ENCODE data around the gene TRPM2. TPM values are rescaled to one million over a fixed set of nuclear protein-coding genes. Genes with fewer than 3 reads are reported as not detected.

Gene TRPM2
- total and polyA plus RNA-seq, 2 of the 8 experiments (the other 6 are each of a cell fraction or from before 2014, with no cell fraction given) = 0.27 to 0.28 TPM

GRCh38 chr21:44454058-44454457, 100.6 kb downstream of the TRPM2 start:
- Histone ChIP-seq H4K8ac (ENCODE audit: extremely low read depth, insufficient read depth, low read length) (no peak overlapping the region), H3K14ac (ENCODE audit: insufficient read length) (no peak overlapping the region), H3K23ac (ENCODE audit: insufficient read length) (no peak overlapping the region), H3K9ac (replicated peaks in 1 of 4; ENCODE audit: extremely low read depth in 1 of 4, low read depth in 3 of 4, low read length in 3 of 4) (no peak overlapping the region), H3K56ac (replicated peaks; ENCODE audit: insufficient read length, low read depth, low read length) (no peak overlapping the region), H3K18ac (ENCODE audit: extremely low read depth, low read length) (no peak overlapping the region), H3K27ac (ENCODE audit: low read depth, low read length) (no peak overlapping the region), H2AK5ac (ENCODE audit: low read depth, low read length) (no peak overlapping the region), H2BK5ac (ENCODE audit: low read depth, low read length) (no peak overlapping the region), H4K91ac (replicated peaks; ENCODE audit: insufficient read length, low read length) (no peak overlapping the region), H2AFZ (ENCODE audit: low read length) (no peak overlapping the region), H3K23me2 (ENCODE audit: low read depth, low read length) (peaks cover 5% of the 10 kb centered on the region; the same call in 1 of the 2 replicates), H3K79me1 (ENCODE audit: low read depth, low read length) (no peaks in the 10 kb centered on the region), H4K5ac (ENCODE audit: insufficient read length, low read depth, low read length) (no peak overlapping the region), H3K27me3 (replicated peaks in 1 of 4; ENCODE audit: control insufficient read depth in 3 of 4, extremely low read depth in 1 of 4, insufficient read depth in 3 of 4, low read length in 3 of 4) (peaks cover 0 to 11% (median 4%) of the 10 kb centered on the region in 4 experiments; a peak in 4 of 7 replicates), H2BK20ac (ENCODE audit: low read length) (no peak overlapping the region), H4K20me1 (replicated peaks in 1 of 2; ENCODE audit: control insufficient read depth in 1 of 2, insufficient read depth in 2 of 2, low read length in 2 of 2) (peaks cover 0 to 3% of the 10 kb centered on the region in 2 experiments), H2BK15ac (ENCODE audit: low read length) (no peak overlapping the region; the same call in 1 of the 2 replicates), H3K4me1 (replicated peaks in 1 of 4; ENCODE audit: control insufficient read depth in 3 of 4, insufficient read depth in 4 of 4, low read length in 3 of 4) (peaks cover 0 to 5% (median 2%) of the 10 kb centered on the region in 4 experiments; a peak in 3 of 7 replicates), H2BK12ac (ENCODE audit: low read depth, low read length) (no peak overlapping the region), H3K36me3 (ENCODE audit: control insufficient read depth in 2 of 4, insufficient read depth in 4 of 4, low read length in 3 of 4) (no peaks in the 10 kb centered on the region), H2BK120ac (replicated peaks; ENCODE audit: low read depth, low read length) (no peak overlapping the region), H3K9me3 (ENCODE audit: insufficient read depth in 2 of 2, low read depth in 1 of 2, low read length in 1 of 2) (no peaks in the 10 kb centered on the region), H3K4ac (replicated peaks; ENCODE audit: insufficient read length, low read depth, low read length) (no peak overlapping the region), H3K4me3 (ENCODE audit: extremely low read depth in 1 of 4, insufficient read depth in 2 of 4, low read depth in 3 of 4, low read length in 4 of 4) (no peak overlapping the region), H3K4me2 (ENCODE audit: insufficient read depth in 1 of 2, low read depth in 2 of 2, low read length in 2 of 2) (peak overlapping the region in 1 of 2 experiments; percentile 74; a peak in 1 of 4 replicates), H3K79me2 (ENCODE audit: control insufficient read depth in 1 of 2, insufficient read depth in 2 of 2, low read length in 2 of 2) (no peaks in the 10 kb centered on the region)
- CTCF ChIA-PET (ENCODE audit: partially characterized antibody) = interaction anchor here (1.1 kb wide), 1 partner anchor 10 kb away, joined by 4 read pairs; no protein-coding TSS in a partner anchor
- WGBS, 2 experiments (ENCODE audit: extremely low coverage in 1 of 2, insufficient coverage in 1 of 2, insufficient read length in 1 of 2, insufficient replicate concordance in 2 of 2, low coverage in 1 of 2, low lambda C conversion rate in 2 of 2, missing lambda C conversion rate in 1 of 2) = 77% methylated on average over 5 of the region's 5 CpGs; no CpG with 5 or more reads in 1 of the 2 experiments
- TF ChIP-seq HDAC6 (IDR thresholded peaks at IDR 0.05; ENCODE audit: low read depth, low read length) = no peak
- TF ChIP-seq TEAD4 (IDR thresholded peaks at IDR 0.05; ENCODE audit: low read depth, low read length) = no peak
- TF ChIP-seq SRF (IDR thresholded peaks at IDR 0.05; ENCODE audit: low read depth, low read length) = no peak
- no peak for DNase-seq (ENCODE audit: low read depth in 1 of 2, low spot score in 2 of 2)
- POLR2A ChIA-PET (ENCODE audit: partially characterized antibody) = no interaction called here
- no peak for FAIRE-seq

Data from H1 (cell line).